ENCODE data around the gene STX16.
A peak's percentile ranks its signal among the peaks of the same experiment; 100 is the strongest.
"Not testable (repeated sequence)": the region's sequence is repeated elsewhere in the genome, so short reads cannot be mapped to it uniquely, and the experiment has no call there.

STX16 gene

GRCh38 chr20:58645412-58645968 is 5.6 kb upstream of the STX16 start:
- no peak for TF ChIP-seq CTCF (conservative IDR thresholded peaks at IDR 0.05; ENCODE audit: control insufficient read depth, insufficient read depth, low read depth, low read length)

GRCh38 chr20:58646257-58646656 is 4.8 kb upstream of the STX16 start:
- TF ChIP-seq CTCF (conservative IDR thresholded peaks at IDR 0.05; ENCODE audit: control insufficient read depth, insufficient read depth, low read depth, low read length): no peak
- no peak for DNase-seq (ENCODE audit: low read depth)
- no peak overlapping the region for H3K4me3 ChIP-seq (ENCODE audit: control insufficient read depth, low read depth, low read length)

More at GRCh38 chr20:58645412-58645968, 5.6 kb upstream of the STX16 start:
- peak; percentile 86 for DNase-seq (ENCODE audit: low read depth)
- H3K4me3 ChIP-seq (ENCODE audit: control insufficient read depth, low read depth, low read length): no peak overlapping the region

GRCh38 chr20:58646703-58647102 is 4.4 kb upstream of the STX16 start:
- H3K4me3 ChIP-seq (ENCODE audit: control insufficient read depth, low read depth, low read length): no peak overlapping the region
- no peak for DNase-seq (ENCODE audit: low read depth)
- no peak for TF ChIP-seq CTCF (conservative IDR thresholded peaks at IDR 0.05; ENCODE audit: control insufficient read depth, insufficient read depth, low read depth, low read length)

GRCh38 chr20:58647162-58647795 is 3.8 kb upstream of the STX16 start:
- no peak for DNase-seq (ENCODE audit: low read depth)
- no peak for TF ChIP-seq CTCF (conservative IDR thresholded peaks at IDR 0.05; ENCODE audit: control insufficient read depth, insufficient read depth, low read depth, low read length)
- no peak overlapping the region for H3K4me3 ChIP-seq (ENCODE audit: control insufficient read depth, low read depth, low read length)

- DNase-seq (ENCODE audit: low read depth): peak; percentile 86
- no peak overlapping the region for H3K4me3 ChIP-seq (ENCODE audit: control insufficient read depth, low read depth, low read length)
- TF ChIP-seq CTCF (conservative IDR thresholded peaks at IDR 0.05; ENCODE audit: control insufficient read depth, insufficient read depth, low read depth, low read length): no peak
Observed at GRCh38 chr20:58647796-58648501, 3.1 kb upstream of the STX16 start.

- DNase-seq (ENCODE audit: low read depth); H3K4me3 ChIP-seq (ENCODE audit: control insufficient read depth, low read depth, low read length): not testable (repeated sequence)
Observed at GRCh38 chr20:58648502-58648825, 2.6 kb upstream of the STX16 start.
